Hepatocyte (in vitro differentiated cells): ENCODE results near the gene ESPNL.

Experiments used
- CTCF ChIP-seq: fragments of 200-600 bp; sonication (generic); IDR thresholded peaks from 2 replicates; pipeline ENCODE4 v1.5.1; 2016; ENCODE audit warnings: antibody characterized with exemption, mild to moderate bottlenecking; ENCODE audit not compliant: poor library complexity
- EZH2 ChIP-seq: fragments of 200-600 bp; sonication (generic); IDR thresholded peaks from 2 replicates; pipeline ENCODE4 v1.6.1; 2016; ENCODE audit warnings: antibody characterized with exemption, mild to moderate bottlenecking, borderline replicate concordance
- EZH2phosphoT487 ChIP-seq: fragments of 200-600 bp; sonication (generic); IDR thresholded peaks from one replicate; pipeline ENCODE4 v1.6.1; 2018; ENCODE audit warnings: antibody characterized with exemption, mild to moderate bottlenecking, low read depth, moderate library complexity; ENCODE audit not compliant: unreplicated experiment, severe bottlenecking

GRCh38 chr2:238082827-238083226, 17.3 kb upstream of the ESPNL start:
- no peak for TF ChIP-seq CTCF
- no peak for TF ChIP-seq EZH2phosphoT487
- TF ChIP-seq EZH2 = no peak
